HFFc6 (cell line): ENCODE data around the gene GNAO1. TPM values are rescaled to one million over a fixed set of nuclear protein-coding genes. Genes with fewer than 3 reads are reported as not detected.

Source experiments
- DNase-seq: peaks from one replicate; pipeline ENCODE4 v3.0.0-alpha.2; 2018
- H3K27ac Mint-ChIP-seq: 2 replicates; pipeline ENCODE4 v1.8.0; 2020; ENCODE audit warnings: mild to moderate bottlenecking, mixed read lengths
- H3K27me3 Mint-ChIP-seq: 2 replicates; pipeline ENCODE4 v1.8.0; 2021; ENCODE audit warnings: mild to moderate bottlenecking, moderate library complexity, mixed read lengths; ENCODE audit not compliant: insufficient read depth
- H3K36me3 Mint-ChIP-seq: 2 replicates; pipeline ENCODE4 v1.8.0; 2021; ENCODE audit warnings: low read depth, mixed read lengths
- H3K4me1 Mint-ChIP-seq: 2 replicates; pipeline ENCODE4 v1.8.0; 2020; ENCODE audit warnings: low read depth, mixed read lengths
- H3K4me3 Mint-ChIP-seq: 2 replicates; pipeline ENCODE4 v1.8.0; 2020; ENCODE audit warnings: mild to moderate bottlenecking, moderate library complexity, mixed read lengths
- H3K9me3 Mint-ChIP-seq: 2 replicates; pipeline ENCODE4 v1.8.0; 2020; ENCODE audit warnings: mild to moderate bottlenecking, mixed read lengths
- CTCF ChIP-seq: fragments of 200-600 bp; sonication (generic); IDR thresholded peaks from 2 replicates; pipeline ENCODE4 v1.5.0; 2021; ENCODE audit warnings: antibody characterized with exemption, mild to moderate bottlenecking
- total RNA-seq, 6 experiments: library from RNA; stranded (reverse); fragmentation: NEBNext Ultra II Directional; extraction: Animal tissue kit (Norgen Biotek cat#: 25700); gene quantifications; 2 replicates in 1 of 6; 3 replicates in 5 of 6; pipeline ENCODE4 v1.2.3, GENCODE V29; 2021

The GNAO1 gene
- total RNA-seq, 6 experiments from 2014 or later = 0.07 to 0.48 (median 0.37) TPM; not detected in 1

GRCh38 chr16:56257666-56258342, 66.5 kb downstream of the GNAO1 start:
- H3K27ac Mint-ChIP-seq = no peak overlapping the region
- no peak overlapping the region for H3K4me3 Mint-ChIP-seq
- H3K36me3 Mint-ChIP-seq = no peaks in the 10 kb centered on the region
- no peaks in the 10 kb centered on the region for H3K9me3 Mint-ChIP-seq
- peaks cover 48% of the 10 kb centered on the region for H3K27me3 Mint-ChIP-seq
- TF ChIP-seq CTCF = no peak
- no peak for DNase-seq
- peaks cover 9% of the 10 kb centered on the region for H3K4me1 Mint-ChIP-seq

- Mint-ChIP-seq H3K4me3 (no peak overlapping the region), H3K4me1 (no peaks in the 10 kb centered on the region; the same call in 1 of the 2 replicates), H3K36me3 (no peaks in the 10 kb centered on the region), H3K27me3 (peaks cover 48% of the 10 kb centered on the region), H3K9me3 (no peaks in the 10 kb centered on the region), H3K27ac (no peak overlapping the region)
- no peak for DNase-seq
- TF ChIP-seq CTCF = no peak
Measured at GRCh38 chr16:56258508-56259424, 67.5 kb downstream of the GNAO1 start.

GRCh38 chr16:56259425-56259779, 68.1 kb downstream of the GNAO1 start:
- TF ChIP-seq CTCF = no peak
- H3K36me3 Mint-ChIP-seq = no peaks in the 10 kb centered on the region
- DNase-seq = no peak
- peaks cover 48% of the 10 kb centered on the region for H3K27me3 Mint-ChIP-seq
- H3K27ac Mint-ChIP-seq = no peak overlapping the region
- no peak overlapping the region for H3K4me3 Mint-ChIP-seq
- H3K4me1 Mint-ChIP-seq = no peaks in the 10 kb centered on the region; the same call in 1 of the 2 replicates
- H3K9me3 Mint-ChIP-seq = no peaks in the 10 kb centered on the region

- no peaks in the 10 kb centered on the region for H3K9me3 Mint-ChIP-seq
- no peak for DNase-seq
- no peaks in the 10 kb centered on the region for H3K36me3 Mint-ChIP-seq
- no peak overlapping the region for H3K27ac Mint-ChIP-seq
- TF ChIP-seq CTCF = no peak
- H3K27me3 Mint-ChIP-seq = peaks cover 39% of the 10 kb centered on the region
- no peaks in the 10 kb centered on the region; the same call in 1 of the 2 replicates for H3K4me1 Mint-ChIP-seq
- H3K4me3 Mint-ChIP-seq = no peak overlapping the region
Measured at GRCh38 chr16:56260378-56261160, 69.3 kb downstream of the GNAO1 start.

GRCh38 chr16:56261656-56262055, 70.4 kb downstream of the GNAO1 start:
- Mint-ChIP-seq H3K27ac (no peak overlapping the region), H3K9me3 (no peaks in the 10 kb centered on the region), H3K4me3 (no peak overlapping the region), H3K27me3 (peaks cover 32% of the 10 kb centered on the region), H3K4me1 (no peaks in the 10 kb centered on the region; the same call in 1 of the 2 replicates), H3K36me3 (no peaks in the 10 kb centered on the region)
- DNase-seq = no peak
- TF ChIP-seq CTCF = no peak
